OCI-LY7 (cell line): ENCODE results near the gene METTL1. TPM values are rescaled to one million over a fixed set of nuclear protein-coding genes. Genes with fewer than 3 reads are reported as not detected.

ENCODE experiments used
- BruUV-seq: library from RNA; stranded (reverse); fragments of 400-500 nt; replicated peaks from 2 replicates; lab custom pipeline; 2021; lab: Mats Ljungman, UMichigan
- CTCF ChIA-PET: fragments of 300-600 bp; sonication (Branson Sonifier 250); formaldehyde crosslinking; loops from one replicate; lab custom pipeline; 2022; ENCODE audit warnings: antibody characterized with exemption; ENCODE audit not compliant: unreplicated experiment; lab: Charles Lee
- POLR2A ChIA-PET: fragments of 300-600 bp; sonication (Branson Sonifier 250); formaldehyde crosslinking; loops from one replicate; lab custom pipeline; 2022; ENCODE audit warnings: antibody characterized with exemption; lab: Charles Lee
- DNase-seq: peaks from one replicate; pipeline ENCODE4 v3.0.0-alpha.2; 2015; ENCODE audit warnings: low spot score
- H2AFZ ChIP-seq: fragments of 200-600 bp; sonication (generic), shearing (Covaris generic); 2 replicates; pipeline ENCODE4 v1.6.1; 2014; ENCODE audit warnings: mild to moderate bottlenecking, antibody characterized with exemption, low read length, moderate library complexity
- H3K27ac ChIP-seq: fragments of 200-600 bp; sonication (generic); 2 replicates; pipeline ENCODE4 v1.5.1; 2014; ENCODE audit warnings: mixed run types, low read depth, mild to moderate bottlenecking, moderate library complexity, low read length, inconsistent platforms; ENCODE audit not compliant: poor library complexity, severe bottlenecking
- H3K36me3 ChIP-seq: fragments of 200-600 bp; sonication (generic); 2 replicates; pipeline ENCODE4 v1.6.1; 2014; ENCODE audit warnings: mild to moderate bottlenecking, antibody characterized with exemption, low read length, moderate library complexity, mixed read lengths; ENCODE audit not compliant: insufficient read depth
- H3K4me1 ChIP-seq: fragments of 200-600 bp; sonication (generic); 2 replicates; pipeline ENCODE4 v1.5.1; 2014; ENCODE audit warnings: mild to moderate bottlenecking, low read length; ENCODE audit not compliant: insufficient read depth, poor library complexity, severe bottlenecking
- H3K4me2 ChIP-seq: fragments of 200-600 bp; sonication (generic); 2 replicates; pipeline ENCODE4 v1.6.1; 2014; ENCODE audit warnings: mild to moderate bottlenecking, low read length
- H3K4me3 ChIP-seq: fragments of 200-600 bp; sonication (generic); 2 replicates; pipeline ENCODE4 v1.5.1; 2014; ENCODE audit warnings: mild to moderate bottlenecking, low read depth, low read length; ENCODE audit not compliant: poor library complexity, severe bottlenecking
- H3K79me2 ChIP-seq: fragments of 200-600 bp; sonication (generic); 2 replicates; pipeline ENCODE4 v1.6.1; 2016; ENCODE audit warnings: low read depth, mild to moderate bottlenecking, low read length, moderate library complexity, mixed read lengths; ENCODE audit not compliant: insufficient read depth
- H3K9me2 ChIP-seq: fragments of 200-600 bp; sonication (generic); 2 replicates; pipeline ENCODE4 v1.6.1; 2016; ENCODE audit warnings: mild to moderate bottlenecking, low read length, mixed read lengths; ENCODE audit not compliant: insufficient read depth
- H3K9me3 ChIP-seq: fragments of 200-600 bp; sonication (generic); 2 replicates; pipeline ENCODE4 v1.6.1; 2014; ENCODE audit warnings: mild to moderate bottlenecking, mixed run types, low read length, mixed read lengths
- H4K20me1 ChIP-seq: fragments of 200-600 bp; sonication (generic); 2 replicates; pipeline ENCODE4 v1.6.1; 2014; ENCODE audit warnings: mild to moderate bottlenecking, antibody characterized with exemption, low read length, moderate library complexity, mixed read lengths; ENCODE audit not compliant: insufficient read depth
- CTCF ChIP-seq: fragments of 200-600 bp; sonication (generic); conservative IDR thresholded peaks from 2 replicates; pipeline ENCODE4 v1.5.1; 2014; ENCODE audit warnings: mild to moderate bottlenecking, antibody characterized with exemption, low read length, moderate library complexity, mixed read lengths
- EZH2phosphoT487 ChIP-seq: fragments of 200-600 bp; sonication (generic); IDR thresholded peaks from 2 replicates; pipeline ENCODE4 v1.6.1; 2018; ENCODE audit warnings: low read depth, borderline replicate concordance, mild to moderate bottlenecking, mixed run types, antibody characterized with exemption, low read length, moderate library complexity, mixed read lengths
- intact Hi-C: fragments of 100-400 bp; cut with micrococcal nuclease; formaldehyde crosslinking; loops from one replicate; pipeline ENCODE4 v1.10.0; 2022; ENCODE audit not compliant: unreplicated experiment
- total RNA-seq, 2 experiments: library from RNA; depleted of rRNA in 1 of 2; stranded (reverse); fragments of >200 nt in 1 of 2; shearing (Covaris generic) in 1 of 2; gene quantifications; 2 replicates each; pipeline ENCODE4 v1.2.3, GENCODE V29; 2014 to 2022

METTL1 gene
- total RNA-seq, 2 experiments from 2014 or later, result 22.2 to 23.6 TPM

- H2AFZ ChIP-seq, result no peak overlapping the region
- no peak for DNase-seq
- CTCF ChIA-PET, result interaction anchor here (0.7 kb wide), 1 partner anchor 98 kb away, joined by 3 read pairs; no protein-coding TSS in a partner anchor
- H3K4me2 ChIP-seq, result no peak overlapping the region
- H3K36me3 ChIP-seq, result peaks cover 10% of the 10 kb centered on the region; the same call in 1 of the 2 replicates
- no peaks in the 10 kb centered on the region for H3K4me1 ChIP-seq
- H3K9me2 ChIP-seq, result no peaks in the 10 kb centered on the region
- POLR2A ChIA-PET, result interaction anchor here (1.1 kb wide), 1 partner anchor 18 kb away, joined by 4 read pairs; no protein-coding TSS in a partner anchor
- intact Hi-C loops, result no loop called here
- no peak overlapping the region for H3K27ac ChIP-seq
- H3K4me3 ChIP-seq, result no peak overlapping the region
- TF ChIP-seq CTCF, result no peak
- TF ChIP-seq EZH2phosphoT487, result no peak
- no TSS peak for BruUV-seq
- H3K9me3 ChIP-seq, result no peaks in the 10 kb centered on the region
- no peaks in the 10 kb centered on the region for H4K20me1 ChIP-seq
- no peaks in the 10 kb centered on the region for H3K79me2 ChIP-seq
These were observed 35.4 kb upstream of the METTL1 start for GRCh38 chr12:57807285-57807684.

- Histone ChIP-seq H3K4me2 (no peak overlapping the region), H3K27ac (no peak overlapping the region), H2AFZ (no peak overlapping the region), H3K4me3 (no peak overlapping the region), H4K20me1 (no peaks in the 10 kb centered on the region), H3K36me3 (peaks cover 10% of the 10 kb centered on the region; the same call in 1 of the 2 replicates), H3K9me2 (no peaks in the 10 kb centered on the region), H3K79me2 (no peaks in the 10 kb centered on the region), H3K9me3 (no peaks in the 10 kb centered on the region), H3K4me1 (no peaks in the 10 kb centered on the region)
- BruUV-seq, result no TSS peak
- DNase-seq, result no peak
- intact Hi-C loops, result no loop called here
- no peak for TF ChIP-seq CTCF
- TF ChIP-seq EZH2phosphoT487, result no peak
- CTCF ChIA-PET, result interaction anchor here (0.7 kb wide), 1 partner anchor 99 kb away, joined by 3 read pairs; no protein-coding TSS in a partner anchor
- POLR2A ChIA-PET, result interaction anchor here (1.1 kb wide), 1 partner anchor 19 kb away, joined by 4 read pairs; no protein-coding TSS in a partner anchor
These were observed 34.8 kb upstream of the METTL1 start for GRCh38 chr12:57806677-57807076.

GRCh38 chr12:57803319-57803893 lies 31.5 kb upstream of the METTL1 start:
- intact Hi-C loops, result loop anchor here (1.0 kb wide), 2 partner anchors 28 to 102 kb away; no protein-coding TSS in a partner anchor
- peaks cover 28% of the 10 kb centered on the region; the same call in 1 of the 2 replicates for H3K36me3 ChIP-seq
- ChIA-PET CTCF (interaction anchor here (1.3 kb wide), 1 partner anchor 26 kb away, joined by 3 read pairs; no protein-coding TSS in a partner anchor), POLR2A (interaction anchor here (1.4 to 2.1 kb wide), 2 partner anchors 71 to 100 kb away, joined by 3 to 5 read pairs; no protein-coding TSS in a partner anchor)
- TF ChIP-seq EZH2phosphoT487, result no peak
- TF ChIP-seq CTCF, result peak; percentile 89
- H3K4me2 ChIP-seq, result no peak overlapping the region
- no peaks in the 10 kb centered on the region for H3K4me1 ChIP-seq
- H3K27ac ChIP-seq, result no peak overlapping the region
- no peaks in the 10 kb centered on the region for H3K79me2 ChIP-seq
- H3K9me3 ChIP-seq, result no peaks in the 10 kb centered on the region
- DNase-seq, result peak; percentile 43
- no TSS peak for BruUV-seq
- H3K4me3 ChIP-seq, result no peak overlapping the region
- no peaks in the 10 kb centered on the region for H4K20me1 ChIP-seq
- H2AFZ ChIP-seq, result no peak overlapping the region
- H3K9me2 ChIP-seq, result no peaks in the 10 kb centered on the region
